ENCODE measurements around the gene PEPD.

PEPD gene

DNA sequence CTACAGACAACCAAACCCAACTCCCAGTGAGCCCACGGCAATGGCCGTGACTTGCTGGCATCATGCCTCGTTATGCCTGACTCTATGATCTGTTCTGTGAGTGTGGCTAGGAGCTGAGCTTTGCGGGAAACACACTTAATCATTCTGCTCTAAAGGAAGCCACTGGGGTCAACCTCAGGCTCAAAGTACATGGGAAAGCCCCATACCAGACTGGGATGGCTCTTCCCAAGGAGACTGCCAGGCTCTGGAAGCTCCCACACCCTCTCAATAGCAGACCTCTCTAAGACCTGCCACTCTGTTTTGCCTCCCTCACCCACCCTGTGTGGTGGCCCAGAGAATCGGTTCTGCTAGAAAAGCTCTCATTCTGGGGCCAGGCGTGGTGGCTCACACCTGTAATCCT is 2.2 kb downstream of the PEPD start:
- H3K4me2 ChIP-seq (ENCODE audit: insufficient read depth, low read length, poor library complexity, severe bottlenecking), result no peak overlapping the region
- no CpG with 5 or more reads among the region's 6 CpGs for WGBS, 2 donors (ENCODE audit: extremely low coverage in 2 of 2, insufficient read length in 2 of 2, insufficient replicate concordance in 1 of 2)

DNA sequence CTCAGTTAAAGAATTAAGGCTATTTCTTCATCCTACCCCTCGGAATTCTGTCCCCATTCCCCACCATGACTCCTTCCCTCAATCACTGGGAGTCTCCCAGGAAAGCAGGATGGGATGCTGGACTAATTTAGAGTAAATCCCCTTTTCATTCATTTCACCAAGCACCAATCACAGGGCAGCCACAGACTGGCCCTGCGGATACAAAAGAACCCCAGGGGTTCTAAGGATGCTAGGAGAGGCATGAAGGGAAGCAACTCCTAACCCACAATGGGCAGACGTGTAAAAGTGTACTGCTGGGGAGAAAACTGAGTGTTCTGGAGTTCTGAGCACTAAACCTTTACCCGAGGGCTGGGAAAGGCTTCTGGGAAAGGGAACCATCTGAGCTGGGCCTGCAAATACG is 3.0 kb downstream of the PEPD start:
- H3K23ac ChIP-seq (ENCODE audit: low read depth, low read length, poor library complexity), result no peak overlapping the region
- no peak overlapping the region for H4K91ac ChIP-seq (ENCODE audit: low read depth, low read length, poor library complexity)
- H2AFZ ChIP-seq (ENCODE audit: low read length), result no peak overlapping the region
- H3K9ac ChIP-seq (ENCODE audit: low read depth, low read length, poor library complexity), result no peak overlapping the region
- no peak overlapping the region for H3K27ac ChIP-seq (replicated peaks; ENCODE audit: low read length)
- no peak overlapping the region for H2BK12ac ChIP-seq (ENCODE audit: low read length)
- no peak overlapping the region for H3K18ac ChIP-seq (ENCODE audit: low read length)
- H3K9me3 ChIP-seq (replicated peaks in 1 of 2; ENCODE audit: control insufficient read depth in 2 of 2, insufficient read depth in 1 of 2, low read depth in 1 of 2, low read length in 2 of 2), result no peaks in the 10 kb centered on the region
- H3K36me3 ChIP-seq (replicated peaks in 1 of 2; ENCODE audit: control insufficient read depth in 2 of 2, insufficient read depth in 2 of 2, low read length in 2 of 2), result no peaks in the 10 kb centered on the region
- no peak overlapping the region for H2BK5ac ChIP-seq (ENCODE audit: low read length)
- no peak overlapping the region for H2BK120ac ChIP-seq (ENCODE audit: low read depth, low read length)
- H3K4me1 ChIP-seq (ENCODE audit: control insufficient read depth in 2 of 2, insufficient read depth in 1 of 2, low read depth in 1 of 2, low read length in 2 of 2), result peaks cover 5 to 16% of the 10 kb centered on the region in 2 donors
- H3K4me3 ChIP-seq (ENCODE audit: low read length in 2 of 2), result no peak overlapping the region
- DNase-seq (ENCODE audit: low spot score), result no peak
- H3K79me1 ChIP-seq (ENCODE audit: low read depth, low read length), result peaks cover 21% of the 10 kb centered on the region
- H4K8ac ChIP-seq (ENCODE audit: low read depth, low read length), result no peak overlapping the region
- no peak overlapping the region for H3K4ac ChIP-seq (ENCODE audit: low read length)
- H3K27me3 ChIP-seq (ENCODE audit: control insufficient read depth in 3 of 3, insufficient read depth in 3 of 3, low read depth in 1 of 3, low read length in 3 of 3), result no peaks in the 10 kb centered on the region
- no peak overlapping the region for H3K4me2 ChIP-seq (ENCODE audit: insufficient read depth, low read length, poor library complexity, severe bottlenecking)
- no peak overlapping the region for H2AK5ac ChIP-seq (ENCODE audit: low read depth, low read length)
- WGBS, 2 donors (ENCODE audit: extremely low coverage in 2 of 2, insufficient read length in 2 of 2, insufficient replicate concordance in 1 of 2), result no CpG with 5 or more reads among the region's 5 CpGs
- H3K14ac ChIP-seq (ENCODE audit: low read length), result no peak overlapping the region
- no peak overlapping the region for H2BK15ac ChIP-seq (ENCODE audit: low read length)

More for the DNA sequence above, 2.2 kb downstream of the PEPD start:
- H3K27me3 ChIP-seq (ENCODE audit: control insufficient read depth in 3 of 3, insufficient read depth in 3 of 3, low read depth in 1 of 3, low read length in 3 of 3), result peaks cover 0 to 5% (median 0%) of the 10 kb centered on the region in 3 experiments
- H2BK5ac ChIP-seq (ENCODE audit: low read length), result no peak overlapping the region
- H3K9ac ChIP-seq (ENCODE audit: low read depth, low read length, poor library complexity), result no peak overlapping the region
- no peak overlapping the region for H2BK15ac ChIP-seq (ENCODE audit: low read length)
- no peak overlapping the region for H3K23ac ChIP-seq (ENCODE audit: low read depth, low read length, poor library complexity)
- no peaks in the 10 kb centered on the region for H3K9me3 ChIP-seq (replicated peaks in 1 of 2; ENCODE audit: control insufficient read depth in 2 of 2, insufficient read depth in 1 of 2, low read depth in 1 of 2, low read length in 2 of 2)
- peaks cover 5 to 16% of the 10 kb centered on the region in 2 donors for H3K4me1 ChIP-seq (ENCODE audit: control insufficient read depth in 2 of 2, insufficient read depth in 1 of 2, low read depth in 1 of 2, low read length in 2 of 2)
- H2AK5ac ChIP-seq (ENCODE audit: low read depth, low read length), result no peak overlapping the region
- no peak overlapping the region for H3K27ac ChIP-seq (replicated peaks; ENCODE audit: low read length)
- H2AFZ ChIP-seq (ENCODE audit: low read length), result no peak overlapping the region
- no peak overlapping the region for H3K18ac ChIP-seq (ENCODE audit: low read length)
- no peak overlapping the region for H3K4ac ChIP-seq (ENCODE audit: low read length)
- peaks cover 16% of the 10 kb centered on the region for H3K79me1 ChIP-seq (ENCODE audit: low read depth, low read length)
- H4K91ac ChIP-seq (ENCODE audit: low read depth, low read length, poor library complexity), result no peak overlapping the region
- no peak for DNase-seq (ENCODE audit: low spot score)
- H3K4me3 ChIP-seq (ENCODE audit: low read length in 2 of 2), result no peak overlapping the region
- no peaks in the 10 kb centered on the region for H3K36me3 ChIP-seq (replicated peaks in 1 of 2; ENCODE audit: control insufficient read depth in 2 of 2, insufficient read depth in 2 of 2, low read length in 2 of 2)
- no peak overlapping the region for H2BK120ac ChIP-seq (ENCODE audit: low read depth, low read length)
- H3K14ac ChIP-seq (ENCODE audit: low read length), result no peak overlapping the region
- H4K8ac ChIP-seq (ENCODE audit: low read depth, low read length), result no peak overlapping the region
- H2BK12ac ChIP-seq (ENCODE audit: low read length), result no peak overlapping the region

DNA sequence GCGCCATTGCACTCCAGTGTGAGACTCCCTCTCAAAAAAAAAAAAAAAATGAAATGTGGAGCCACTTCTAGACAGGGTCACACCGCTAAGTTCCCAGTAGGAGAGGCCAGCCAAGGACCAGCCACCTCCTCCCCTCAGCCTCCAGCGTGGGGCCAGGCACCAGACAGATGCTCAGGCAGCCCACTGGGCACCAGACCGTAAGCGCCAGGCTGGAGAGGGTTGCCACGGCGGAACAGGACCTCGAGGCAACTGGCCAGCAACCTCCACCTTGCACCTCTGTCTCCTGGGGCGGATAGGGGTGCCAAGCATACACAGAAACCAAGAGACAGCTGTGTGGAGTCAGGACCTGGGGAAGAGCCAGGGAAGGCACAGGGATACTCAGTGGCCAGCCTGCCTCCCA is 3.7 kb downstream of the PEPD start:
- Histone ChIP-seq H2BK5ac (ENCODE audit: low read length) (no peak overlapping the region), H3K14ac (ENCODE audit: low read length) (no peak overlapping the region), H4K91ac (ENCODE audit: low read depth, low read length, poor library complexity) (no peak overlapping the region), H3K4ac (ENCODE audit: low read length) (no peak overlapping the region), H2AK5ac (ENCODE audit: low read depth, low read length) (no peak overlapping the region), H3K9me3 (replicated peaks in 1 of 2; ENCODE audit: control insufficient read depth in 2 of 2, insufficient read depth in 1 of 2, low read depth in 1 of 2, low read length in 2 of 2) (no peaks in the 10 kb centered on the region), H2BK12ac (ENCODE audit: low read length) (no peak overlapping the region), H2AFZ (ENCODE audit: low read length) (no peak overlapping the region), H2BK15ac (ENCODE audit: low read length) (no peak overlapping the region), H3K4me3 (ENCODE audit: low read length in 2 of 2) (no peak overlapping the region), H4K8ac (ENCODE audit: low read depth, low read length) (no peak overlapping the region), H3K4me1 (ENCODE audit: control insufficient read depth in 2 of 2, insufficient read depth in 1 of 2, low read depth in 1 of 2, low read length in 2 of 2) (peaks cover 5 to 13% of the 10 kb centered on the region in 2 donors), H3K27me3 (ENCODE audit: control insufficient read depth in 3 of 3, insufficient read depth in 3 of 3, low read depth in 1 of 3, low read length in 3 of 3) (no peaks in the 10 kb centered on the region), H3K4me2 (ENCODE audit: insufficient read depth, low read length, poor library complexity, severe bottlenecking) (no peak overlapping the region), H3K36me3 (replicated peaks in 1 of 2; ENCODE audit: control insufficient read depth in 2 of 2, insufficient read depth in 2 of 2, low read length in 2 of 2) (no peaks in the 10 kb centered on the region), H3K23ac (ENCODE audit: low read depth, low read length, poor library complexity) (no peak overlapping the region), H2BK120ac (ENCODE audit: low read depth, low read length) (no peak overlapping the region), H3K79me1 (ENCODE audit: low read depth, low read length) (peaks cover 25% of the 10 kb centered on the region), H3K9ac (ENCODE audit: low read depth, low read length, poor library complexity) (no peak overlapping the region), H3K18ac (ENCODE audit: low read length) (no peak overlapping the region), H3K27ac (replicated peaks; ENCODE audit: low read length) (no peak overlapping the region)
- DNase-seq (ENCODE audit: low spot score), result no peak
- WGBS, 2 donors (ENCODE audit: extremely low coverage in 2 of 2, insufficient read length in 2 of 2, insufficient replicate concordance in 1 of 2), result no CpG with 5 or more reads among the region's 9 CpGs

DNA sequence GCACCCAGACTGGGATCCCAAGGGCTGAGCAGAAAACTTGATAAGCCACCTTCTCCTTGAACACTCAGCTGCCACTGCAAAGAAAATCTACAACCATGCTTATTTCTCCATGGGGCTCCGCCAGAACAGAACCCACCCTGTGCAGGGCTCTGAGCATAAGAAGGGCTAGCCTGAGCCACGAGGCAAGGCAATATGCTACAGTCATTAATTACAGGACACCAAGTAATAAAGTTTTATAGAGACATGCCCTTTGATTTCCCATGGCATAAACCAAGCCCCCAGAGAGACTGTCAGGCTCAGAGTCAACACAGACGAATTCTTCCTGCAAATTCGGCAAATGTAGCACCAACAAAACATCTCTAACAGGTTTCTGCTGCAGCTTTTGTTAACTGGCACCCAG is 5.7 kb downstream of the PEPD start:
- Histone ChIP-seq H3K4me2 (ENCODE audit: insufficient read depth, low read length, poor library complexity, severe bottlenecking) (no peak overlapping the region), H3K27me3 (ENCODE audit: control insufficient read depth in 3 of 3, insufficient read depth in 3 of 3, low read depth in 1 of 3, low read length in 3 of 3) (no peaks in the 10 kb centered on the region), H3K36me3 (replicated peaks in 1 of 2; ENCODE audit: control insufficient read depth in 2 of 2, insufficient read depth in 2 of 2, low read length in 2 of 2) (peaks cover 0 to 2% of the 10 kb centered on the region in 2 donors), H2AK5ac (ENCODE audit: low read depth, low read length) (no peak overlapping the region), H4K8ac (ENCODE audit: low read depth, low read length) (no peak overlapping the region), H3K14ac (ENCODE audit: low read length) (no peak overlapping the region), H2BK12ac (ENCODE audit: low read length) (no peak overlapping the region), H3K4me3 (ENCODE audit: low read length in 2 of 2) (no peak overlapping the region), H3K4ac (ENCODE audit: low read length) (no peak overlapping the region), H3K18ac (ENCODE audit: low read length) (no peak overlapping the region), H3K23ac (ENCODE audit: low read depth, low read length, poor library complexity) (no peak overlapping the region), H3K27ac (replicated peaks; ENCODE audit: low read length) (no peak overlapping the region), H3K4me1 (ENCODE audit: control insufficient read depth in 2 of 2, insufficient read depth in 1 of 2, low read depth in 1 of 2, low read length in 2 of 2) (peaks cover 2 to 5% of the 10 kb centered on the region in 2 donors), H4K91ac (ENCODE audit: low read depth, low read length, poor library complexity) (no peak overlapping the region), H2BK5ac (ENCODE audit: low read length) (no peak overlapping the region), H2BK120ac (ENCODE audit: low read depth, low read length) (no peak overlapping the region), H3K9me3 (replicated peaks in 1 of 2; ENCODE audit: control insufficient read depth in 2 of 2, insufficient read depth in 1 of 2, low read depth in 1 of 2, low read length in 2 of 2) (no peaks in the 10 kb centered on the region), H3K79me1 (ENCODE audit: low read depth, low read length) (peaks cover 27% of the 10 kb centered on the region), H2AFZ (ENCODE audit: low read length) (no peak overlapping the region), H2BK15ac (ENCODE audit: low read length) (no peak overlapping the region), H3K9ac (ENCODE audit: low read depth, low read length, poor library complexity) (no peak overlapping the region)
- WGBS, 2 donors (ENCODE audit: extremely low coverage in 2 of 2, insufficient read length in 2 of 2, insufficient replicate concordance in 1 of 2), result no CpG with 5 or more reads among the region's 4 CpGs
- DNase-seq (ENCODE audit: low spot score), result no peak

Data from neuronal stem cell (in vitro differentiated cells).